Measurements from ENCODE around the gene HIRA.
"Not testable (repeated sequence)": the region's sequence is repeated elsewhere in the genome, so short reads cannot be mapped to it uniquely, and the experiment has no call there.

The HIRA gene

DNA sequence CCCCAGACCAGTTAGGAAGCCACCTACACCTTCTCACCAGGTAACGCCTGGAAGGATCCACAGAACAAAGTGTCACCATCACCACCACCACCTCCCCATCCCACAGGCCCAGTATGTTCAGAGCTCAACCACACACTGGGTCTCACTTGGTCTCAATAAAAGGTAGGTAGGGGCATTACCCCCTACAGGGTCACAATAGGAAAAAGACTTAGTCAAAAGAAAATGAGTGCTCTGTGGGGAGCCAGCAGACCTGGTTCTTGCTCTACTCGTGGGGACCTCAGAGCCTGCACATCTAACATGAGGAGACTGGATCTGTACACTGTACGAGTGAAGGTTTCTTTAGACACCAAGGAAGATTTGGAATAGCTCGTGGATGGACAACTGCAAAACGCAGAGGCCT is 49.3 kb downstream of the HIRA start:
- DNase-seq, result no peak

GRCh38 chr22:19378344-19378674 is 53.2 kb downstream of the HIRA start:
- no peak for DNase-seq

GRCh38 chr22:19377565-19378343 is 53.8 kb downstream of the HIRA start:
- DNase-seq, result no peak

DNA sequence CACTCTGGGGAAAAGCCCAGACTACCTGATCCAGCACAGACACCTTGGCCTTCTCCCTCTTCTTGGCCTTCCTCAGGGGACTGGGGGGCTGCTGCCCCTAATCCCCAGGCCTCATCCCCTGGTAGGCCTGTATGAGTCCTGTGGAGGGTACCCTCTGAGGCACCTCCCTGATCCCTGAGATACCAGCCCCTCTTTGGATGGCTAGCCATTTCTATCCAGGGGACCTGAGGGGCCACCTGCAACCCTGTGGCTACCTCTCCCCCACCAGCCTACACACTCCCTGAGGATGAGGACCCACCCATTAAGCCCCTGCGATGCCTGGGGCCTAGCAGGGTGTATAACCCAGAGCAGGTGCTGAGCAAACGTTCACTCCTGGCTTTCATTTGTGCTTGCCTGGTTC is 54.6 kb downstream of the HIRA start:
- DNase-seq, result no peak

- no peak for DNase-seq
Measured at GRCh38 chr22:19376247-19376646, 55.3 kb downstream of the HIRA start.

- DNase-seq, result no peak
Measured at GRCh38 chr22:19375435-19375834, 56.1 kb downstream of the HIRA start.

- no peak for DNase-seq
Measured at GRCh38 chr22:19374410-19374809, 57.1 kb downstream of the HIRA start.

- no peak for DNase-seq
Measured at GRCh38 chr22:19373450-19373849, 58.1 kb downstream of the HIRA start.

- DNase-seq, result no peak
Measured at GRCh38 chr22:19371893-19372292, 59.6 kb downstream of the HIRA start.

DNA sequence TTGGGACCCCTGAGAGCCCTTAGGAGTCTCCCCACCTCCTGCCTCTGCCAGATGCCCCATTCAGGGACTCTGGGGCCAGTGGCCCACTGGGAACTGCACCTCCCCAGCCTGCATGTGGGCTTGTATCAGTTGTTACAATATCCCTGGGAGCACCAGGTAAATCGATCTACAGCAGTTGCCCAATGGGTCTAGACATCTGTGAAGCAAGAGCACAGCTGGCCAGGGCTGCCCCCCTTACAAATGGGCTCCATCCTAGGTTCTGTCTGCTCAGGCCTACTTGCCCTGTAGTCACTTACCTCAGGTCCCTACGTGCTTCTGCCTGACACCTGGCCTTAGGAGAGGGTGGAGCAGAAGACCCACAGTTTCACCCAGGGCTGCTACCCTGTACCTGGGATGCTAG is 62.7 kb downstream of the HIRA start:
- no peak for DNase-seq

GRCh38 chr22:19367763-19368367 is 63.7 kb downstream of the HIRA start:
- no peak for DNase-seq

DNA sequence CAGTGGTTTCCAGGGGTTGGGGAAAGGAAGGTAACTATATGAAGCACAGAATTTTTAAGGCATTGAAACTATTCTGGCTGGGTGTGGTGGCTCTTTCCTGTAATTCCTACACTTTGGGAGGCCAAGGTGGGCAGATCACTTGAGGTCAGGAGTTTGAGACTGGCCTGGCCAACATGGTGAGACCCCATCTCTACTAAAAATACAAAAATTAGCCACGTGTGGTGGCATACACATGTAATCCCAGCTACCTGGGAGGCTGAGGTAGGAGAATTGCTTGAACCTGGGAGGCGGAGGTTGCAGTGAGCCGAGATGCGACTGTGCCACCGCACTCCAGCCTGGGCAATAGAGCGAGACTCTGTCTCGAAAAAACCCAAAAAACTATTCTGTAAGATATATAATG is 68.0 kb downstream of the HIRA start:
- DNase-seq, result not testable (repeated sequence)

DNA sequence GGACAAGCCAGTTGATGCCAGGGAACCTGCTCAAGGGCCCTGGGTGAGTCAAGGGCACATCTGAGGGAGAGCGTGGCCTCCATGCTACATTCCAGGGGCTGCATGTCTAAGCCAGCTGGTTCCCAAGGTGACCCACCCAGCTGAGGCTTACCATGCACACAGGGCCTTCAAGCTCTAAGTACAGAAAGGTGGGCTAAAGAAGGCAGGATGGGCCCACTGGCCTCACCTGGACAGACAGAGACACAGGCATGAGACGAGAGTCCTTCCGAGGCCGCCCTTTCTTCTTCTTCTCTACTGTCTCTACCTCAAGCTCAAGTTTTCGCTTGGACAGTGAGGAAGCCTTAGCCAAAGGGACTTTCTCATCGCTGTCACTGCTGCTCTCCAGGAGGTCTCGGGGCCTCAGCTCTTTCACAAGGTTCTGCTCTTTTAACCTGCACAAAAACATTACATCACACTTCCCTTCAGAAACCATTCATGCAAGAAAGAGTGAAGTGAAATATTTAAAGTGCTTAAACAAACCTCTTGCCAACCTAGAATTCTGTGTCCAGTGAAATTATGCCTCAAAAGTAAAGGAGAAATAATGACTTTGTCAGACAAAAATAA is 69.9 kb downstream of the HIRA start:
- no peak for DNase-seq

DNA sequence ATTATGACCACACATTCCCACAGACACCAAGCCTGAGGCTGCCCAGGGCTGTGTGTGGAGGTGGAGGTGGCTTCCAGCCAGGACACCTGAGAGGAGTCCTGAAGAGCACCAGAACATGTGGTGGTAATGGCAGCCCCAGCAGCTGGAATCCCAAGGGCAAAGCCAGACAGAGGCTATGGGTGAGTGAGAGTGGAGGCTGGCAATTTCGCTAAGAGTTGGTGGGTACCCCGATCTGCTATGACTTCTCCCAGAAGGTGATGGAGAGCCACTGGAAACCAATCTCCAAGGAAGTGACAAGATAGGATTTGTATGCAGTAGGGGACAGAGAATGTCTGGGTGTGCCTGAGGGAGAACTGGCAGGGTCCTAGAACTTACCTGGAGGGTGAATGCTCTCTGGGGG is 70.7 kb downstream of the HIRA start:
- DNase-seq, result no peak

DNA sequence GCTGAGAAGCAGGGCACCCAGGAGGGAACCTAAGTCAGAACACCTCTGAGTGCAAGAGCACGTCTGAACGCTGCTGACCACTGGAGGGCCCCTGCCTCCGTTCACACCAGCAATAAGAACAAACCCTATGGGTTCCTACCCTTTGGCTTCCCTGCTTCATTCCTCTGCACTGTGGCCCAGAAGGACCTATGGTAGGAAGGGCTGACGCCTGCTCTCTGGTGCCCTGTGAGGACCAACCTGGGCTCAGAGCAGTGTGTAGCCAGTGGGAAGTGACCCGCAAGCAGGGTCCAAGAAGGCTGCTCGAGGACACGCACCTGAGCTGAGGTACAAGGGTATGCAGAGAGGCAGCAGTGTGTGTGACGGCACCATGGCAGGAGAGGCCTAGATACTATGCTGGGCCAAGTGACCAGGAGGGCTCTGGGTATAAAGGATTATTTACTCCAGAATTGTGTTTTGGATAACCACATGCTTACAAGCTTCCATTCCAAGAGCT is 71.2 kb downstream of the HIRA start:
- DNase-seq, result no peak

DNA sequence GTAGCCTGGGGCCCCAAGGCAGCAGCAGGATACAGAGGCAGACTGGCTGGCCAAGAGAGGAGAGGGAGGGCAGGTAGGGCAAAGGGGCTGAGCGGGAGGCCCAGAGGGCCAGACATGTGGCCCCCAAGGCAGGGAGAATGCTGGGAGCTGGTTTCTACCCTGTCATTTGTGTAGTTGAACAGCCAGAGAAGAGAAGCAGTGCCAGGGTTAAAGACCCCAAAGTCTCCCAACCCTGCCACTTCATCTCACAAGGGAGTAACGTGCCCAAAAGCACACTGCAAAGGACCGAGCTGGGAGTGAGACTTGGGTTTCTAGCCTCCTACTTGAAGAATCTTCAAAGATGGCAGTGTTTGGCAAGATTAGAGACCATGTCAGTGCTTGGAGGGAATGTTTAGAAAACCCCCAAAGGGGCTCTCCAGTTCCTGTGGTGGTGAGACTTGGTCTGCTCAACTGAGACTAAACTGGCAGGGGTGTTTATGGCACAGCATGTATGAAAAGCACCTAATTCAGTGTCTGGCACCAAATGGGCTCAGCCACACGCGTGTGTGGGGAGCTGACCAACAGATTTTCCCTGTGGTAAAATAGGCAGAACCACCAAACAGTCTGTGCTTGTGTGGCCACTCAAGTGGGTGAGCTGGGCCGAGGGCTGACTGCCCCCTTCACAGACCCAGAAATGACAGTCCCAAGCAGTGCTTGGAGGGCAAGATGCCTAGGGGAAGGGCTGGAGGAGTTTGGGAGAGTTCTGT is 71.8 kb downstream of the HIRA start:
- DNase-seq, result no peak

- DNase-seq, result no peak
Measured at GRCh38 chr22:19358703-19359553, 72.6 kb downstream of the HIRA start.

DNA sequence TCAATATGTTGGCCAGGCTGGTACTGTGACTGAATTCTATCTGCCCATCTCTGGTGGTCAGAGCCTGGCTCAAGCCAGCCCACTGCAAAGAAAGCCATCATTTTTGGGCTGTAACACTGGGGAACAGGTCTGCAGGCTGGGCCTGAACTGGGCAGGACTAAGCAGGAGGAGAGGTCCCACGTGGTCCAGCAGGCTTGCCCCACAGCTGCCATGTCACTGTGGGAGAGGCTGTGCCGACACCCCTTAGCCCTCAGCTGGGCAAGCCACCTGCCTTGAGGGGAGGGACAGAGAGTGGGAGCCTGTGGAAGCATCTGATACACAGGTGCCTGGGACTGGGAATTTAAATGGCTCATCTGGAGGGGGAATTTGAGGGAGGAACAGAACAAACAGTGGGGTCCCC is 73.3 kb downstream of the HIRA start:
- no peak for DNase-seq

DNA sequence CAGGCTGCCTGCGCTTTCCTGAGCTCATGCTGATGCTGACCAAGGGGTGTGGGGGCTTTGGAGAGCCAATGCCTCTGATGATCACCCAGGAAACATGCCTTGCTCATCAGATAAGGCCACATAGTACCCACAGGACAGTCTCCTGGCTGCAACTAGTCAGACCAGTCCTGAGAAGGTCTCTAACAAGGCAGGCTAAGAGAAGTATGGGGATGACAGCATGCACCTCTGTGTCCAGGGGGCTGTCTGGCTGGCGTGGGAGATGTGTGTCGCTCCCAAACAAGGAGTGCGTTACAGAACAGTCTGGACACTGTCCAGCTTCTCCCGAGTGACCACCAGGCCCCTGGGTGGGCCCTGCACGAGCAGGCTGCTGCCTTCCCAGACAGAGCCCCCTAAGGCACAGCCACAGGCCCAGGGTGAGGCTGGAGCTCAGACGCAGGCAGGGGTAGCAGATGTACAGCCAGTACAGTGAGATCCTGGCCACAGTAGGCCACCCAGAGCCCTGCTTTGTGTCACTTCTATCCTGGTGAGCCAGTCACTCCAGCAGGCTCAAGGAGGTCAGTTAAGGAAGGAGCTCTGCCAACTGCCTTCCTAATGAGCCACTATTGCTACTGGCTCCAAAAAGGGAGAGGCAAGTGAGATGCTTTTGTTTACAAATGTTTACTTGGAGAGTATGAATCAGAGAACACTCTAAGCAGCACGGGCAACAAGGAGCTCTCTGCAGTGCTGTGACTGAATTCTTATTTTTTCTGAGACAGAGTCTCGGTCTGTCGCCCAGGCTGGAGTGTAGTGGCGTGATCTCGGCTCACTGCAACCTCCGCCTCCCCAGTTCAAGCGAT is 74.0 kb downstream of the HIRA start:
- DNase-seq, result no peak

DNA sequence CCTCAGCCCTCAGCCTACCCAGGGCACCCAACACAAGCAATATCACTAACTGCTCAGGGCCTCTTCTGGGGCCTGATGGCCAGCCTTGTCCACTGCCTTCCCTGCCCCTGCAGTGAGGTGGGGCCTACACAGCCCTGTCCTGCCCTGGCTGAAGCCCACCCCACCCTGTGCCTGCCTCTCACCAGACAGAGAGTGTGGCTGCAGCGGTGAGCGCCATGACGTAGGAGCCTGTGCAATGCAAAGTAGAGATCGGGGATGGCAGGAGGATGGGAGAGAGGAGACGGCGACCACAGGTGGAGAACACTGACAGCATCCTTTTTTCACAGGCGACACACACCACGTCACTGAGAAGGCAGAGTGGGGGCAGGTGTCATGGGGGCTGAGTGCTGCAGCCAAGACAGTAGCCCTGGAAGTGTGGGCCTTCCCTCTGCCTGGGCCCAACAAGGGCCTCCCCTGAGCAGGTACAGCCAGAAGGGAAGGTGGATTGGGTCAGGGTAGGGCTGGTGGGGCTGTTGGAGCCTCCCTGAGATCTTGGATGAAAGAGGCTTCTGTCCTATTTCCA is 74.7 kb downstream of the HIRA start:
- DNase-seq, result no peak

DNA sequence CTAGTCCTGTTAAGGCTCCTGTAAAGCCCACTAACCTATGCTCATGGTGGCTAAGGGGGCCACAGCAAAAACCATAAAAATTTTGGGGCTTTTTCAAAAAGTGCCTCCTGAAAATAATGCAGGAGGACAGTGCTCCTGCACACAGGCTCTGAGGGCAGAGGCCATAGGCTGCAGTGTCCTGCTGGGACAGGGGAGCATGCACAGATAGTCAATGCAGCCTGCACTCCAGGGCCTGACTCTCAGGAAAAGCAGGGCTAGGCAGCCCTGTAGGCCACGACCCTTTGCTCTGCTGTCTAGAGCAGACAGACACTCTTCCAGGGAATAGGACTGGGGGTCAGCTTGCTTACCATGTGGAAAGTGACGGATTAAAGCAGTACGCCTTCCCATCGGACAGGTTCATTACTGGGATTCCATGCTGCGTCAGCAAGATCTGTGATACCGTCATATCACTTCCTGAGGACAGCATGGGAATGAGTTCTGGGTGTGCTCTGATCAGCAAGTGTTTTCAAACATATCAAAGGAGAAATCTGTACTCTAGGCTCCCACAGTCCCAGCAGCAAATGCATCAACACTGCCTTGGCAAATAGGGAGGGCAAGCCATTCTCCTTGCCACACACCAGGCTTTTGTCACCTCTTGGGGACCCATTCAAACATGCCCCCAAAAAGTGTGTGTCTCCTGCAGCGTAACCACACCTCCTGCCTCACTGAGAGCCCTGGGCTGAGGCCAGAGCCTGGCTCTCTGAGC is 75.9 kb downstream of the HIRA start:
- no peak for DNase-seq
